ENCODE measurements around the gene MXRA8.
"Not testable (repeated sequence)": the region's sequence is repeated elsewhere in the genome, so short reads cannot be mapped to it uniquely, and the experiment has no call there.

MXRA8 gene

DNA sequence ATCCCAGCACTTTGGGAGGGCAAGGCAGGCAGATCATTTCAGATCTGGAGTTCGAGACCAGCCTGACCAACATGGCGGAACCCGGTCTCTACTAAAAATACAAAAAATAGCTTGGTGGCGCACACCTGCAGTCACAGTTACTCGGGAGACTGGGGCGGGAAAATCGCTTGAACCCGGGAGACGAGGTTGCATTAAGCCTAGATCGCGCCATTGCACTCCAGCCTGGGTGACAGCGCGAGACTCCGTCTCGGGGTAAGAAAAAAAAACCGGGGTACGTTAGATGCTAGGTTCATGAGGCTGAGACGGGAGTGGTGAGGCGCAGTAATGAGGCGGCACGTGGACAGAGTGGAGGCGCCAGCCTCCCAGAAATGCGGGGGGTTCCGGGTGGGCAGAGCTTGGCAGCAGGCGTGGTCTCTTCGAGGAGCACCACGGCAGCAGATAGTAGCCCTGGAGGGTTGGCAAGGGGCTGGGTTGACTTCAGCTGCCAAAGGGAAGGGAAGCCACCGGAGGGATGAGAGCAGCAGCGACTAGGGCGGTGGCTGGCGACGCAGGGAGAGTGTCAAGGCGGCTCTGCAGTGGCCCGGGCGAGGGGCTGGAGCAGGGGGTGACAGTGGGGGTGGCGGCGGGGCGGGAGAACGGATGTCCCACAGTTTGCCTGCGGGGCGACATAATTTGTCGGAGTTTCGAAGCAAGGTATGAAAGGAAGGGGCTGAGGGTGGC, 47.9 kb upstream of the MXRA8 start:
- H3K4me1 ChIP-seq (ENCODE audit: insufficient read depth, low read length): peaks cover 53% of the 10 kb centered on the region
- TF ChIP-seq EZH2 (IDR thresholded peaks at IDR 0.05; ENCODE audit: borderline replicate concordance, low read depth, low read length, severe bottlenecking): no peak
- TF ChIP-seq, protein P1, sequence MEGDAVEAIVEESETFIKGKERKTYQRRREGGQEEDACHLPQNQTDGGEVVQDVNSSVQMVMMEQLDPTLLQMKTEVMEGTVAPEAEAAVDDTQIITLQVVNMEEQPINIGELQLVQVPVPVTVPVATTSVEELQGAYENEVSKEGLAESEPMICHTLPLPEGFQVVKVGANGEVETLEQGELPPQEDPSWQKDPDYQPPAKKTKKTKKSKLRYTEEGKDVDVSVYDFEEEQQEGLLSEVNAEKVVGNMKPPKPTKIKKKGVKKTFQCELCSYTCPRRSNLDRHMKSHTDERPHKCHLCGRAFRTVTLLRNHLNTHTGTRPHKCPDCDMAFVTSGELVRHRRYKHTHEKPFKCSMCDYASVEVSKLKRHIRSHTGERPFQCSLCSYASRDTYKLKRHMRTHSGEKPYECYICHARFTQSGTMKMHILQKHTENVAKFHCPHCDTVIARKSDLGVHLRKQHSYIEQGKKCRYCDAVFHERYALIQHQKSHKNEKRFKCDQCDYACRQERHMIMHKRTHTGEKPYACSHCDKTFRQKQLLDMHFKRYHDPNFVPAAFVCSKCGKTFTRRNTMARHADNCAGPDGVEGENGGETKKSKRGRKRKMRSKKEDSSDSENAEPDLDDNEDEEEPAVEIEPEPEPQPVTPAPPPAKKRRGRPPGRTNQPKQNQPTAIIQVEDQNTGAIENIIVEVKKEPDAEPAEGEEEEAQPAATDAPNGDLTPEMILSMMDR (IDR thresholded peaks at IDR 0.05; ENCODE audit: borderline replicate concordance, extremely low read depth, low read length, poor library complexity, severe bottlenecking): no peak
- H3K4me3 ChIP-seq (ENCODE audit: low read depth in 1 of 2, low read length in 2 of 2): peak overlapping the region; percentile 62 to 84; a peak in 3 of 4 replicates
- H3K36me3 ChIP-seq (ENCODE audit: insufficient read depth, low read length): peaks cover 57% of the 10 kb centered on the region
- peak overlapping the region; percentile 89; the same call in 1 of the 2 replicates for H2AFZ ChIP-seq (ENCODE audit: low read depth, low read length)
- no peaks in the 10 kb centered on the region for H3K9me3 ChIP-seq (ENCODE audit: insufficient read depth, low read length, severe bottlenecking)
- H3K9ac ChIP-seq (ENCODE audit: low read depth, low read length): peak overlapping the region; percentile 97
- peak overlapping the region; percentile 91 for H3K27ac ChIP-seq (ENCODE audit: low read length)
- peak; percentile 46 for DNase-seq
- peak; percentile 5; the same call in 2 of the 3 replicates for ATAC-seq (ENCODE audit: insufficient read depth, low read depth)
- peak overlapping the region; percentile 86 for H3K4me2 ChIP-seq (ENCODE audit: insufficient read depth, low read length)
- H4K20me1 ChIP-seq (ENCODE audit: insufficient read depth, low read length): peaks cover 34% of the 10 kb centered on the region
- H3K79me2 ChIP-seq (ENCODE audit: insufficient read depth, low read length): peaks cover 73% of the 10 kb centered on the region
- no peaks in the 10 kb centered on the region for H3K27me3 ChIP-seq (ENCODE audit: insufficient read depth, low read length, poor library complexity)

DNA sequence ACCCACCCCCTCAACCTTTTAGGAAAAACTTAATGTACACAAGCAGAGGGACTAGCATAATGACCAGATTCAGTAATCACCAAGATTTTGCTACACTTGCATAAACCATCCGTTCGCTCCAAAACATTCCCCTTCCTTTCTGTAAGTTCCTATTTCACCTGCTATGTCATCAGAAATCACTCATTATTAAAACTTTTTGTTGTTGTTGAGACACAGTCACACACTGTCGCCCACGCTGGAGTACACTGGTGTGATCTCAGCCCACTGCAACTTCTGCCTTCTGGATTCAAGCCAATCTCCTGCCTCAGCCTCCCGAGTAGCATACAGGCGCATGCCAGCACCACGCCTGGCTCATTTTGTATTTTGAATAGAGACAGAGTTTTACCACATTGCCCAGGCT, 45.3 kb upstream of the MXRA8 start:
- Histone ChIP-seq H3K79me2 (ENCODE audit: insufficient read depth, low read length) (peaks cover 90% of the 10 kb centered on the region), H3K9ac (ENCODE audit: low read depth, low read length) (no peak overlapping the region), H3K4me1 (ENCODE audit: insufficient read depth, low read length) (peaks cover 59% of the 10 kb centered on the region), H3K4me2 (ENCODE audit: insufficient read depth, low read length) (no peak overlapping the region), H3K27ac (ENCODE audit: low read length) (no peak overlapping the region), H3K27me3 (ENCODE audit: insufficient read depth, low read length, poor library complexity) (no peaks in the 10 kb centered on the region), H3K9me3 (ENCODE audit: insufficient read depth, low read length, severe bottlenecking) (no peaks in the 10 kb centered on the region), H3K36me3 (ENCODE audit: insufficient read depth, low read length) (peaks cover 71% of the 10 kb centered on the region), H2AFZ (ENCODE audit: low read depth, low read length) (no peak overlapping the region), H3K4me3 (ENCODE audit: low read depth in 1 of 2, low read length in 2 of 2) (no peak overlapping the region), H4K20me1 (ENCODE audit: insufficient read depth, low read length) (peaks cover 46% of the 10 kb centered on the region)
- DNase-seq (no peak), ATAC-seq (ENCODE audit: insufficient read depth, low read depth) (no peak)
- TF ChIP-seq, protein P1 (IDR thresholded peaks at IDR 0.05; ENCODE audit: borderline replicate concordance, extremely low read depth, low read length, poor library complexity, severe bottlenecking): no peak
- TF ChIP-seq EZH2 (IDR thresholded peaks at IDR 0.05; ENCODE audit: borderline replicate concordance, low read depth, low read length, severe bottlenecking): no peak

DNA sequence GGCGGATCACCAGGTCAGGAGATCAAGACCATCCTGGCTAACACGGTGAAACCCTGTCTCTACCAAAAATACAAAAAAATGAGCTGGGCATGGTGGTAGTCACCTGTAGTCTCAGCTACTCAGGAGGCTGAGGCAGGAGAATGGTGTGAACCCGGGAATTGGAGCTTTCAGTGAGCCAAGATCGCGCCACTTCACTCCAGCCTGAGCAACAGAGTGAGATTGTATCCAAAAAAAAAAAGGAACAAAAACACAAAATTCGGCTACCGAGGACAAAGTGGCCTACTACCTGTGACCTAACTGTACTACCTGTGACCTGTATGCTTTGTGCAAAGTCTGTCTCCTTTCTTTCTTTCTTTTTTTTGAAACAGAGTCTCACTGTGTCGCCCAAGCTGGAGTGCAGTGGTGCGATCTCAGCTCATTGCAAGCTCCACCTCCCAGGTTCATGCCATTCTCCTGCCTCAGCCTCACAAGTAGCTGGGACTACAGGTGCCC, 44.6 kb upstream of the MXRA8 start:
- H3K4me1 ChIP-seq (ENCODE audit: insufficient read depth, low read length): peaks cover 58% of the 10 kb centered on the region
- not testable (repeated sequence) for H3K4me3 ChIP-seq (ENCODE audit: low read depth in 1 of 2, low read length in 2 of 2); ATAC-seq (ENCODE audit: insufficient read depth, low read depth); H3K9me3 ChIP-seq (ENCODE audit: insufficient read depth, low read length, severe bottlenecking); H3K9ac ChIP-seq (ENCODE audit: low read depth, low read length); H2AFZ ChIP-seq (ENCODE audit: low read depth, low read length); DNase-seq; H3K4me2 ChIP-seq (ENCODE audit: insufficient read depth, low read length); H3K27me3 ChIP-seq (ENCODE audit: insufficient read depth, low read length, poor library complexity); H3K27ac ChIP-seq (ENCODE audit: low read length)
- peaks cover 45% of the 10 kb centered on the region for H4K20me1 ChIP-seq (ENCODE audit: insufficient read depth, low read length)
- peaks cover 75% of the 10 kb centered on the region for H3K36me3 ChIP-seq (ENCODE audit: insufficient read depth, low read length)
- H3K79me2 ChIP-seq (ENCODE audit: insufficient read depth, low read length): peaks cover 90% of the 10 kb centered on the region

DNA sequence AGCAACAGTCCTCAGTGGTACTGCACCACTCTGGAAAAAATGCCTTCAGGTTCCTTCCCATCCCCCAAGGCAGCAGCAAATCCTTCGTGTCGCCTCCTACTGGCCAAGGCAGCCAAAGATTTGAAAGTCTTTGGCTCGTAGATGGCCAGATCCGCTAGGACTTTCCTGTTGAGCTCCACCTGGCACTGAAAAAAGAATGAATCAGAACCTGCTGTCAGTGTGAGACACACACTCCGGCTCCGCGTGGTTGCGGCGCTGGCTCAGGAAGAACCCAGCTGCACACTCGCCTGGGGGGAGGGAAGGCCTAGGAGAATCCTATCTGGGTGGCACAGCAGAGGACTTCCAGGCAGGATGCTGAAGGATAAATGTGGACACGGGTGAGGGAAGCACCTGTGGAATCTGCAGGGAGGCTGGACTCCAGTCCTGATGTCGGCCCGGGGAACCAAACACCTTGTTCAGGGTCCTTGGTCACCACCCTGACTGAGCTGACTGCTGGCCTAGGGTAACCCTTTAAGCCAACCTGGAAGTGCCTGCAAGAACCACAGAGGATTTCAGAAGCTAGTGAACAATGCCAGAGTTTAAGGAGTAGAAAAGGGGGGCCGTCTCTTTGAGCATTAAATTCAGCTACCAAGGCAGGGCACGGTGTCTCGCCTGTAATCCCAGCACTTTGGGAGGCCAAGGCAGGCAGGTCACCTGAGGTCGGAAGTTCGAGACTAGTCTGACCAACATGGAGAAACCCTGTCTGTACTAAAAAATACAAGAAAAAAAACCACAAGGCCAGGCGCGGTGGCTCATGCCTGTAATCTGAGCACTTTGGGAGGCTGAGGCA, 43.9 kb upstream of the MXRA8 start:
- Histone ChIP-seq H3K4me1 (ENCODE audit: insufficient read depth, low read length) (peaks cover 61% of the 10 kb centered on the region), H3K9me3 (ENCODE audit: insufficient read depth, low read length, severe bottlenecking) (no peaks in the 10 kb centered on the region), H2AFZ (ENCODE audit: low read depth, low read length) (no peak overlapping the region), H3K36me3 (ENCODE audit: insufficient read depth, low read length) (peaks cover 79% of the 10 kb centered on the region), H3K4me3 (ENCODE audit: low read depth in 1 of 2, low read length in 2 of 2) (no peak overlapping the region), H4K20me1 (ENCODE audit: insufficient read depth, low read length) (peaks cover 40% of the 10 kb centered on the region), H3K27ac (ENCODE audit: low read length) (no peak overlapping the region), H3K27me3 (ENCODE audit: insufficient read depth, low read length, poor library complexity) (no peaks in the 10 kb centered on the region), H3K9ac (ENCODE audit: low read depth, low read length) (no peak overlapping the region), H3K79me2 (ENCODE audit: insufficient read depth, low read length) (peaks cover 90% of the 10 kb centered on the region), H3K4me2 (ENCODE audit: insufficient read depth, low read length) (peak overlapping the region; percentile 2; the same call in 1 of the 2 replicates)
- DNase-seq (peak; percentile 55), ATAC-seq (ENCODE audit: insufficient read depth, low read depth) (no peak)
- no peak for TF ChIP-seq EZH2 (IDR thresholded peaks at IDR 0.05; ENCODE audit: borderline replicate concordance, low read depth, low read length, severe bottlenecking)
- TF ChIP-seq, protein P1 (IDR thresholded peaks at IDR 0.05; ENCODE audit: borderline replicate concordance, extremely low read depth, low read length, poor library complexity, severe bottlenecking): peak; percentile 70

All from DND-41 (cell line).